PFSK-1 (cell line): ENCODE results near the gene SLC9C1.

Source experiments
- POLR2AphosphoS5 ChIP-seq: IDR thresholded peaks from 2 replicates; pipeline ENCODE4 v1.6.1; 2012; ENCODE audit warnings: low read depth, mild to moderate bottlenecking, control low read depth, low read length, moderate library complexity
- REST ChIP-seq, 2 experiments: IDR thresholded peaks; 2 replicates each; pipeline versions ENCODE4 v1.6.1 to v1.8.0; 2011 to 2012; ENCODE audit warnings: low read depth in 2 of 2, low read length in 2 of 2, control low read depth in 1 of 2, inconsistent platforms in 1 of 2, mild to moderate bottlenecking in 1 of 2, moderate library complexity in 1 of 2; ENCODE audit not compliant: insufficient read depth in 1 of 2
- SIN3A ChIP-seq: IDR thresholded peaks from 2 replicates; pipeline ENCODE4 v1.6.1; 2012; ENCODE audit warnings: mild to moderate bottlenecking, low read length, moderate library complexity, borderline replicate concordance; ENCODE audit not compliant: insufficient read depth
- TAF1 ChIP-seq: IDR thresholded peaks from 2 replicates; pipeline ENCODE4 v1.6.1; 2012; ENCODE audit warnings: low read length, control low read depth, borderline replicate concordance; ENCODE audit not compliant: insufficient read depth

GRCh38 chr3:112335434-112335781 is 41.4 kb upstream of the SLC9C1 start:
- no peak for TF ChIP-seq POLR2AphosphoS5
- no peak for TF ChIP-seq REST (IDR thresholded peaks at IDR 0.05; ENCODE audit: insufficient read depth in 1 of 2, low read depth in 2 of 2, low read length in 2 of 2)
- TF ChIP-seq TAF1, result no peak
- TF ChIP-seq SIN3A, result no peak
